Fibroblast of gingiva (primary cell): ENCODE measurements around the gene STEAP4.
"Not testable (repeated sequence)": the region's sequence is repeated elsewhere in the genome, so short reads cannot be mapped to it uniquely, and the experiment has no call there.

ENCODE experiments used
- DNase-seq: peaks from one replicate; pipeline ENCODE4 v3.0.0-alpha.2; 2011; ENCODE audit warnings: low read depth

Gene STEAP4

DNA sequence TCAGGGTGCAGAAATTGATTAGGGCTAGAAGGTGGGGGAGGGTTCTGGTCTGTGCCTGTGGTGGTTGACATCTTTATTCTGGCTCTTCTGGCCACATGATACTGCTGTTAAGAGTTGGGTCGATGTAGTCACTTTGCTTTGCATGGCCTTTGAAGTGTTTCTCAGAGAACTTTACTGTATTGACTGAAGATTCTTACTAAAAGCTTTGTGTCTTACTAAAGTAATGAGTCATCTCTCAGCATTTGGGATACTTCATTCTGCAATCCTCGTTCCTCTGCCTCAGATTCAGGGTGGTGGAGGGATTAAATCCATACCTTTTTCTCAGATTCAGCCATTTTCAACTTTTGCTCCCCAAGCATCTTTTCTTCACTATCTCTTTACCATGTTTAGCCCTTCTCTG is 38.6 kb downstream of the STEAP4 start:
- DNase-seq: no peak

DNA sequence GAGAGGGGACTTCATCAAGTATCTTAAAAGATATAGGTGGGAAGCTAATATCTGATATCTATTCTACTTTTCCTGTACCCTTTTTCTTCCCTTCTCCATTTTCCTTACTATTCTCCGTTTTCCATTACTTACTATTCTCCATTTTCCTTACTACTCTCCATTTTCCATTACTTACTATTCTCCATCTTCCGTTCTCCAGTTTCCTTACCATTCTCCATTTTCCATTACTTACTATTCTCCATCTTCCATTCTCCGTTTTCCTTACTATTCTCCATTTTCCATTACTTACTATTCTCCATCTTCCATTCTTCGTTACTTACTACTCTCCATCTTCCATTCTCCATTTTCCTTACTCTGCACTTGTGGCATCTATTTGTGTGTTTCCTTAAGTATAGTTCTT is 39.3 kb downstream of the STEAP4 start:
- no peak for DNase-seq

DNA sequence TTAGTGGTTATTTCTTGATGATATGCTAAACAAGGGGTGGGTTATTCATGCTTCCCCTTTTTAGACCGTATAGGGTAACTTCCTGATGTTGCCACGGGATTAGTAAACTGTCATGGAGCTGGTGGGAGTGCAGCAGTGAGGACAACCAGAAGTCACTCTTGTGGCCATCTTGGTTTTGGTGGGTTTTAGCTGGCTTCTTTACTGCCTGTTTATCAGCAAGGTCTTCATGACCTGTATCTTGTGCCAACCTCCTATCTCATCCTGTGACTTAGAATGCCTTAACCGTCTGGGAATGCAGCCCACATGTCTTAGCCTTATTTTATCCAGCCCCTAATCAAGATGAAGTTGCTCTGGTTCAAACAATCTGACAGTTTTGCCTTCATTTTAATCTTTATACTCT is 41.7 kb downstream of the STEAP4 start:
- DNase-seq: not testable (repeated sequence)

DNA sequence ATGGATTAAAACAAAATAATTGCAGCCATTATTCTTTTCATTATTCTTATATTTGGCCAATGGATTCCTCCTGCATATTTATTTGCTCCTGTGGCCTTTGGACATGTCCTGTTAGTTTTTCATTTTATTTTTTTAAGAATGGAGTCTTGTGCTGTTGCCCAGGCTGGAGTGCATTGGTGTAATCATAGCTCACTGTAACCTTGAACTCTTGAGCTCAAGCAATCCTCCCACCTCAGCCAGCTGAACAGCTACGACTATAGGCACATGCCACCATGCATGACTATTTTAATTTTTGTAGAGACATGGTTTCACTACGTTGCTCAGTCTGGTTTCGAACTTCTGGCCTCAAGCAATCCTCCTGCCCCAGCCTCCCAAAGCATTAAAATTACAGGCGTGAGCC is 44.1 kb downstream of the STEAP4 start:
- DNase-seq: no peak

DNA sequence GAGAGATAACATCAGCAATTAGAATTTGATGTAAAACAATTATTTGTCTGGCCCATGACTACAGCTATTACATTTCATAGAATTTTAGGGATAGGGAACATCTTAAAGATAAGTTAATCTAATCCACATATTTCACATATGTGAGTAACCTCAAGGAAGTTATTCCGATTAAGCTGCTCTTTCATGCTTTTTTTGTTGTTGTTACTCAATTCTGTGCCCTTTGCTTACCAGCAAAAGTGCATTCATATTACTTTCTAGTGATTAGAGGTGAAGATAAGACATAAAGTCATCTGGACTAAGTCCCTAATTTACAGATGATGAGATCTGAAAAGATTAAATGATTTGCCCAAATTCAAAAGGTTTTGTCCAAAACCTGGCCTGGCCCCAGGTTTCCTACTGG is 46.0 kb downstream of the STEAP4 start:
- DNase-seq: no peak

DNA sequence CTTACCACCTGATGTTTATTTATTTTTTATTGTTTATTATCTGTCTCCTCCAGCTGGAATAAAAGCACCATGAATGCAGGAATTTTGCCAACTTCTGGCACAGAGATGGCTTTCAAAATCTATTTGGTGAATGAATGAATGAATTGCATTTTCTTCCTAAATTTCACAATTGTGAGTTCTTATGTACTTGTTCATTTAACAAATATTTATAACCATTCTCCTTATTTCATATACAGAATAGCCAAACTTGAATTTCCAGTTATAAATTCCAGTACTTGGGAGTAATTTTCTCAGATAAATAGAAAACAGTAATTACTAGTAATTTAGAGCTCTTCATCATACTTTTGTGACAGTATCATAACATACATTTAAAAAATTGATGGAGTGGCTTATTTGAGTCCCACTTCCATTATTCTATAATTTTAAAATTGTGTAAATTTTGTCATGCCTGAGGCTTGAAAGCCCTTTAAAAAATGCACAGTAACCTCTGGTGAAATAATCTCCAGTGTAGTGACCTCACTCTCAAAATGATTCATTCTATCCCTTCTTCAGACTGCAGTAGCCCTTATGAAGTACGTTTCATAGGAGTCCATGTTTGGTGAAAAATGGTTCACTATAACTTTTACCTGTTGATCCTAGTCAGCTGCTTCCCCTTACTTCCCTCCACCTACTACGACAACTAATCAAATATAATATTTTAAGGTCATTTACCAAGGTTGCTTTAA is 46.9 kb downstream of the STEAP4 start:
- DNase-seq: peak; percentile 3

DNA sequence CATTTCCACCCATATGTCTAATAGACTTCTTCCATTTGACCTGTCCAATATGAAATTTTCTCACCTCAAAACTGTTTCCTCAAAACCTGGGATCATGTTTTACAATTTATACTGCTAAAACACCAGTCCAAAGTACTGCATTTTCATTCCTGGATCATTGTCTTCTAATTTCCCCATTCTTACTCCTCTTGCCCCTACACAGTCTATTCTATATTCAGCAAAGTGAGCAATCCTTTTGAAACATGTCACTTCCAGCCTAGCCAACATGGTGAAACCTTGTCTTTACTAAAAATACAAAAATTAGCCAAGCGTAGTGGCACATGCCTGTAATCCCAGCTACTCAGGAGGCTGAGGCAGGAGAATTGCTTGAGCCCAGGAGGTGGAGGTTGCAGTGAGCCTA is 48.4 kb downstream of the STEAP4 start:
- not testable (repeated sequence) for DNase-seq

DNA sequence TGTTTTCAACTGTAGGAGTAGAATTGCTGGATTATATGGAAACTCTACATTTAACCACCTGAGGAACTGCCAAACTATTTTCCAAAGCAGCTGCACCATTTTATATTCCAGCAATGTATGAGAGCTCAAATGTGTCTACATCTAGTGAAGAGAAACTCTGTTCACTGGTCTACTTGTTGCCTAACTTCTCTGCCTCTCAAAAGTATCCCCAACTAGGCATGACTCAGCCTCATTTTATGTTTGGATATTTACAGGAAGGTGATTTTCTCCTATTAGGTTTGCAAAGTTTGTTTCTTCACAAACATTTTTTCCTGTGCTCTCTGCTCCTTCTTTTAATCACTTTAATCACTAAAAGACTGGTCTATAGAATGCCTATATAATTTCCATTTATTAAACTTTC is 49.8 kb downstream of the STEAP4 start:
- peak; percentile 33 for DNase-seq

DNA sequence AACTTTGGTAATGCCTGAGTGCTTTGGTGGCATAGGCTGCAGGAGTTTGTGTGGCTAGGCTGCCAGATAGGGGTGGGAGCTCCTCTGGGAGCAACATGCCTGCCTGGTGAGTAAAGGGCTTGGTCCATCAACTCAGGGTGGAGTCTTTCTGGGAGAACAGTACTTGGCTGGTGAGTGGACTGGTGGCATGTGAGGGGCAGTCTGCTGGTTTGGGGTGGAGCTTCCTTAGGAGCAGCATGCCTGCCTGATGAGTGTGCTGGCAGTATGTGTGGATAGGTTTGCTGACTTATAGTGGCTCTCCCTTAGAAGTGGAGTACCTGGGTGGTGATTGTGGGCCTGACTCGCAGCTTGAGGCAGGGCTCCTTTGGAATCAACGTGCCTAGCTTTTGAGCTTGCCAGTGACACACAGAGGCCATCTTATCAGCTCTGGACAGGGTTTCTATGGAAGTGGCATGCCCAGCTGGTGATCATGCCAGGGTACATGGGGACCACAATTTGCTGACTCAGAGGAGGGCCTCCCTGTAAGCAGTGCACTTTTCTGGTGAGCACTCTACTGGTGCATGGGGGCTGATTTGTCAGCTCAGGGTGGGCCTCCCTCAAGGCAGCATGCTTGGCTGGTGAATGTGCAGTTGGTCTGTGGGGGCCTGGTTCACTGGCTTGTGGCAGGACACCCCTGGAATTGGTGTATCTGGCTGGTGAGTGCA is 51.8 kb downstream of the STEAP4 start:
- DNase-seq: peak; percentile 33

DNA sequence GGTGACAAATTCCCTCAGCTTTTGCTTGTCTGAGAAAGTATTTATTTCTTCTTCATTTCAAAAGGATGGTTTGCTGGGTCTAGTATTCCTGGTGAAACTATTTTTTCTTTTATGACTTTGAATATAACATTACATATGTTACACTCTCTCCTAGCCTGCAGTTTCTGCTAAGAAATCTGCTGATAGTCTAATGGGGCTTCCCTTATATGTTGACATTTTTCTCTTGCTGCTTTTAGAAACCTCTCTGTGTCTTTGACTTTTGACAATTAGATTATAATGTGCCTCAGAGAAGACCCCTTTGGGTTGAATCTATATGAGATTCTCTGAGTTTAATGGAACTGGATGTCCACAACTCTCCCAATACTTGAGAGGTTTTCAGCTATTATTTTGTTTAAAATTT is 53.1 kb downstream of the STEAP4 start:
- DNase-seq: no peak

DNA sequence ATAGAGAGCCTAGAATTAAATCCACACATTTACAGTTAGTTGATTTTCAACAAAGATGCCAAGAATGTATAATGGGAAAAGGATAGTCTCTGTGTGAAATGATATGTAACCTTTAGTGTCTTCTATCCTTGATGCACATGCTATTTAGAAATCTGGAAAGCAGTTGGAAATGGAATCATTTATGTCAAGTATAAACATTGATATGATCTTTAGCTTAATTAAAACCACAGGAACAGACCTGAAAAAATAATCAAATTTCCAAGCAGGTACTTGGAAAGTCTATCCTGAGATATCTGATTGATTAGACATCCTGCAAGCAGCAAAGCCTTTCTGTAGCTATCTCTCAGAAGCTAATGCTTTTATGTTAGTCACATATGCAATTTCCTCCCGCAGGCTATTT is 62.4 kb downstream of the STEAP4 start:
- no peak for DNase-seq

DNA sequence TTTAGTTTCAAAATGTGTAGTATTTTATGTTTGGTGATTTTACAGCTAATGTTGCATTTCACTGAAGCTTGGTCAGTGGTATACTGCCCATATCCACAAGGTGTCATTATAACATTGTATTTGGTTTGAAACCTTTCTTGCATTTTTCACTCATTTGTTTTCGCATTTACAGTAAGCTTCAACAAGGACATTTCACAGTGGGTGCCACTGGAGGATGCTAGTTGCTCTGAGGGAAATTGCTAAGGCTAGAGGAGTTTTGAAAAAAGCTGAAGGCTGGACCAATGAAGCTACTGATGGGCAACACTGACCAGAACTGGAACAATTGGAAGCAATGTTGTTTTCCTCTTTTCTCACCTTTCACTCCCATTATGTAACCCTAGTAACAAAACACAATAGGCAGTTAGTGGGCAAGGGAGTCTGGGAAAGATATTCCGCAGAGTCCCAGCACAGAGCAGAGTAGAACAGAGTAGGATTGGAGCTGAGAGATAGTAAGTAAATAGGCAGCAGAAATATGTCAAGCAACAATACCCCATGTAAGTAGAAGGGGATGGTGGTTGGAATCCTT is 63.3 kb downstream of the STEAP4 start:
- peak; percentile 79 for DNase-seq

DNA sequence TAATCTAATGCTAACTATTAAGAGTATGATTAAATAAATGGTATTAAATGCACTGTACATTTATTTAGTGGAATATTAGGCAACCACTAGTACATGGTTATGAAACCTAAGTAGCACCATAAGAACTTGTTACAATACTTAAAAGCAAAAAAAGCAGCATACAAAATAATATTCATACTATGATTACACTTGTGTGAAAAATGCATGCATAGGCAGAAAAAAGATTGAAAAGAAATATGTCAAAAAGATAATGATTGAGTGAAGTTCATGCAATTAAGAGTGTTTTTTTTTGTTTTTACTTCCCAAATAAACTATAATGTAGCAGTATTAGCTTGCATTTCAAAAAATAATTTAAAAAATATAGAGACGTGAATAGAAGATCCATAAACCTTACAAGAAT is 66.8 kb downstream of the STEAP4 start:
- no peak for DNase-seq

DNA sequence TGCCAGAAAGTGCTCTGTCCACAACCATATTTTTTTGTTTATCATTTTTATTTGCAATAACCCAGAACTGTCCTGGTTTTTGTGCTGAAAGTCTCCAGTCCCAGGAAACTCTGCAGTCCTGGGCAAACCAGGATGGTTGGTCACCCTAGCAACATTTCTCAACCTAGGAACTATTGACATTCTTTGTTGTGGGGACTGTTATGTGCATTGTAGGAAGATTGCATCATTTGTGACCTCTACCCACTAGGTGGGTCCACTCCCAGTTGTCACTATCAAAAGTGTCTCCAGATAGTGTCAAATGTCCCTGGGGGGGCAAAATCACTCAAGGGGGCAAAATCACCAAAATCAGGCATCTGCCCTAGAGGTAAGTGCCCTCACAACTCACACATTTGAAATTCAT is 72.9 kb downstream of the STEAP4 start:
- DNase-seq: peak; percentile 11

DNA sequence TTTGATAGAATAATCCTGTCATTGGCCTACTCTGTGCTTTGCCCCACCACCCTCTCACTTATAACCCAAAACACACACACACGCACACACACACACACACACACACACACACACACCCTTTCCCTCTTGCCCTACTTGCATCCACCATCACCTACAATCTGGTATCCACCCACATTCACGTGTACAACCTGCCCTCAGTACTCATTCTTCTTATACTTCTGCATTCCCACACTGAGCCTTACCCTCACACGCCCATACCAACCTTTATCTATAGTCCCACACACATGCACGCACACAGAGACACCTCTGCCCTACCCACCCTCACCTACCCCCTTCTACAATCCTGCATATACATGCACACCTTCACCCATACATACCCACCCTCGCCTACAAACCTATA is 76.0 kb downstream of the STEAP4 start:
- no peak for DNase-seq

DNA sequence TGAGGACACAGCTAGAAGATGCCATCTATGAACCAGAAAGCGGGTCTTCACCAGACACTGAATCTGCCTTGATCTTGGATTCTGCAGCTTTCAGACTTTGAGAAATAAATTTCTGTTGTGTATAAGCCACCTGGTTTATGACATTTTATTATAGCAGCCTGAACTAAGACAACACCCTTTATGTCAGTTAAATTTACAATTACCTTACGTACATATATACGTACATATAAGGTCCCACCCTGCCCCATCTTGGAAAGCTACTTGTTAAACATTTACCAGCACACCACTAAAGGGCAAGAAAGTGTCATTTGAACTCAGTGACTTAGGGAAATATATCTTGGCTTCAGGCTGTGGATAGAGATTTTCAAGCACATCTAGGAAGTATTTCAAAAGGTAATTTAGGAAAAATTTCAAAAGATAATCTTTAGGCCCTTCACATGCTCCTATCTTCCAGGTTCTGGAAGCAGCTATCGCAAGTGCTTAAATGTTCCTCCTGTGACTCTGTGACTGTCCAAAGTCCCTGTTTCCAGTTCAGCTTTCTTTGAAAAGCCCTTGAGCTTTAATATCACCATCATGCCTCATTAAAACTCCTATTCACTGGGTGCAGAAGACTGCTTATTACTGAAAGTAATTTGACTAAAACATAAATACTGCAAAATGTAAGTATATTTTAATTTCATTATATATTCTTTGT is 77.2 kb downstream of the STEAP4 start:
- no peak for DNase-seq

DNA sequence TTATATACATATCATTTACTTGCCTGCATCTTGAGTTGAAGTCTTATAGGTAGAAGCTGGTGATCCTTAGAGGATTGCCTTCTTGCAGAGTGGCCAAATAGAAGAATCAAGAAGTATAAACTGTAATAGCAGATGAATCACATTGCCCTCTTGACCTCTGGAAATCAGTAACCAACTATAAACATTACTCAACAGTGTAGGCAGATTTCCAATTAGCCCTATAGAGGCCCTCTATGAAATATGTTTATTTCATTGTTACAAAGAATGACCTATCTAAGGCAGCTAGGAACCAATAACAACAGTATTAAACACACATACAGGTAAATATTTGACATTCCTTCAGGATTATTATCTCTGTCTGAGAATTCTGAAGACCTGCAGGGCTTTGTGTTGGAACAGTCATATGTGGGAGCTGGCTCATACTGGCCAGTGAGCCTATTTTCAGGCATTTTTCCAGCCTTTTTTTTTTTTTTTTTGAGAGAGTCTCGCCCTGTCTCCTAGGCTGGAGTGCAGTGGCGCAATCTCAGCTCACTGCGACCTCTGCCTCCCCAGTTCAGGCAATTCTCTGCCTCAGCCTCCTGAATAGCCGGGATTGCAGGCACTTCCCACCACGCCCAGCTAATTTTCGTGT is 79.7 kb downstream of the STEAP4 start:
- DNase-seq: peak; percentile 72

DNA sequence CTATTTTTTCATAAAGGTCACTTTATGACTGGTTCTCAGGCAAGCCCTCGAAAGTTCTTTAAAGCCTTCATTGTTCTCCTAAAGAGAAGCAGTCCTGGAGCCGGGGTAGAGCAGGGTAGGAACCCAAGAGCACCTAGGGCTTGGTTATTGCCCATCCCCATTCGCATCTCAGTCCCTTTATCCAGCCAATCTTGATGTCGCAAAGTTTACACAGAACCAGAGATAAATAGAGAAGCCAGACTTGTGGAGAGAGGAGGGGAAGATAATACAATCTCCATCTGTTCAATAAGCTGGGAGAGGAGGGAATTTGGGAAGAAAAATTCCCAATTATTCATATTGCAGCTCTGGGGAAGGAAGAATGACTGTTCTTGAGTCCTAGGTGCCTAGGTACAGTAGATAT is 80.5 kb downstream of the STEAP4 start:
- DNase-seq: no peak

DNA sequence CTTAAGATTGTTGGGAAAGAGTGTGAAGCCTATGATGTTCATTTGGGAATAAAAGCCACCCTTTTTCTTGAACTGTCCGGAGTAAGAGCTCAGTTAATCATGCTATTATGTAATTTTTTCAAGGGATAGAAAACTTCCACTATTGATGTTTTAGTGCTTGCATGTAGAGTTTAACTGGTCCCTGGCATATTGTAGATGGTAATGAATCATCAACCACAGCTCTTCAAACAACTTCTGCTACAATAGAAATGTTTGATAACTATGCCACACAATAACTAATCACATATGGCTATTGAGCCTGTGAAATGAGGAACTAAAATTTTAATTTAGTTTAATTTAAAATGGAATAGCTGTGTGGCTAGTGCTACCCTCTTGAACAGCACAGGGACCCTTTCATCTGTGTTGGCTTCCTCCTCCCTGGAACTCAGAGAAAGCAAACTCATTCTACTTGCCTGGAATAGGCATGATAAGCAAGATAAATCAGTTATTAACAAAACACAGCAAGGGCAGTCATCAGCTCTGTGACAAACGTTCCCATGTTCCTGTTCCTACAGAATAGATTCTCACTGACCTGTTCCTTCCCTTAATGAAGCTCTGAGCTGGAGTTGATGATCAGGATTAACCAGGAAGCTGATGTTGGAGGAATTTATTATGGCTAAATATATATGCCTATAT is 82.0 kb downstream of the STEAP4 start:
- DNase-seq: peak; percentile 49

DNA sequence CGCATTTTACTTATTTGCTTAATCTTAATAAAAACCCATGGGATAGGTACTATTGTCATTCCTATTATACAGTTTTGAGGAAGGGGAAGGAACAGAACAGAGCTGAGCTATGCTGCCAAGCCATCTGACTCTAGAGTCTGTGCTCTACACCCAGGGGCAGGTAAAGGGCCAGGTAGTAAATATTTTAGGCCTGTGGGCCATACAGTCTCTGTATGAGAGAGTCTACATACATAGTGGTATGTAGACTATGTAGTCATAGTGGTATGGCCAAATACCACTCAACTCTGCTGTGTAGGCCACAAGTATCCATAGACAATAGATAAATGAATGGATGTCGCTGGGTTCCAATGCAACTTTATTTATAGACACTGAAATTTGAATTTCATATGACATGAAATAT is 83.4 kb downstream of the STEAP4 start:
- DNase-seq: no peak
